Chondrocyte (in vitro differentiated cells): Measurements from ENCODE around the gene EPB41L1. TPM values are rescaled to one million over a fixed set of nuclear protein-coding genes. Genes with fewer than 3 reads are reported as not detected.

Experiments used
- DNase-seq: peaks from one replicate; pipeline ENCODE4 v3.0.0; 2021; ENCODE audit warnings: mixed read lengths, low spot score
- H3K27ac Mint-ChIP-seq: one replicate; pipeline ENCODE4 v1.8.0; 2021; ENCODE audit warnings: mild to moderate bottlenecking, moderate library complexity, mixed read lengths; ENCODE audit not compliant: unreplicated experiment
- H3K27me3 Mint-ChIP-seq: 2 replicates; pipeline ENCODE4 v1.8.0; 2021; ENCODE audit warnings: low read depth, mixed read lengths
- H3K36me3 Mint-ChIP-seq: 2 replicates; pipeline ENCODE4 v1.8.0; 2021; ENCODE audit warnings: low read depth, mixed read lengths
- H3K4me1 Mint-ChIP-seq: 2 replicates; pipeline ENCODE4 v1.8.0; 2021; ENCODE audit warnings: low read depth, mild to moderate bottlenecking, mixed read lengths
- H3K4me3 Mint-ChIP-seq: one replicate; pipeline ENCODE4 v1.8.0; 2021; ENCODE audit warnings: mild to moderate bottlenecking, moderate library complexity, mixed read lengths; ENCODE audit not compliant: unreplicated experiment
- H3K9me3 Mint-ChIP-seq: 2 replicates; pipeline ENCODE4 v1.8.0; 2021; ENCODE audit warnings: low read depth, mixed read lengths
- total RNA-seq: library from RNA; stranded (reverse); gene quantifications from 3 replicates; pipeline ENCODE4 v1.2.1, GENCODE V29; 2021
- TF ChIP-seq, protein P1 (sequence below): fragments of 200-600 bp; sonication (generic); IDR thresholded peaks from 2 replicates; pipeline ENCODE4 v1.5.0; 2021; ENCODE audit warnings: antibody characterized with exemption, mild to moderate bottlenecking, moderate library complexity

EPB41L1 gene
- total RNA-seq, 1 donor from 2014 or later, result 42.1 TPM

DNA sequence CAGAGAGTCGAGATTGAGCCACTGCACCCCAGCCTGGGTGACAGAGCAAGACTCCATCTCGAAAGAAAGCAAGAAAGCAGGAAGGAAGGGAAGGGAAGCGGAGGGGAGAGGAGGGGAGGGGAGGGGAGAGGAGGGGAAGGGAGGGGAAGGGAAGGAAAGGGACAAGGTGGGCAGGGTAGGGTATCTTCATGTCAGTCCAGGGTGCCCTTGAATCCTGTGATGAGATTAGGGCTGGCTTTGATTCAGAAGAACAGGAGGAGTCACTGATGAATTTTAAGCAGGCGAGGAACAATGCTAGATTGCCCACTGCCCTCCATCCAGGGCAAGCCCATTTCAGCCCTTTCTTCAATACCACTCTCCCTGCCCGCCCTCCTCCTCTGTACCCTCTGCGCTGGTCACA is 35.0 kb upstream of the EPB41L1 start:
- no peak overlapping the region for H3K27ac Mint-ChIP-seq
- peaks cover 17% of the 10 kb centered on the region for H3K4me1 Mint-ChIP-seq
- no peak overlapping the region for H3K4me3 Mint-ChIP-seq
- no peaks in the 10 kb centered on the region for H3K27me3 Mint-ChIP-seq
- H3K9me3 Mint-ChIP-seq, result no peaks in the 10 kb centered on the region
- no peaks in the 10 kb centered on the region for H3K36me3 Mint-ChIP-seq
- TF ChIP-seq, protein P1, sequence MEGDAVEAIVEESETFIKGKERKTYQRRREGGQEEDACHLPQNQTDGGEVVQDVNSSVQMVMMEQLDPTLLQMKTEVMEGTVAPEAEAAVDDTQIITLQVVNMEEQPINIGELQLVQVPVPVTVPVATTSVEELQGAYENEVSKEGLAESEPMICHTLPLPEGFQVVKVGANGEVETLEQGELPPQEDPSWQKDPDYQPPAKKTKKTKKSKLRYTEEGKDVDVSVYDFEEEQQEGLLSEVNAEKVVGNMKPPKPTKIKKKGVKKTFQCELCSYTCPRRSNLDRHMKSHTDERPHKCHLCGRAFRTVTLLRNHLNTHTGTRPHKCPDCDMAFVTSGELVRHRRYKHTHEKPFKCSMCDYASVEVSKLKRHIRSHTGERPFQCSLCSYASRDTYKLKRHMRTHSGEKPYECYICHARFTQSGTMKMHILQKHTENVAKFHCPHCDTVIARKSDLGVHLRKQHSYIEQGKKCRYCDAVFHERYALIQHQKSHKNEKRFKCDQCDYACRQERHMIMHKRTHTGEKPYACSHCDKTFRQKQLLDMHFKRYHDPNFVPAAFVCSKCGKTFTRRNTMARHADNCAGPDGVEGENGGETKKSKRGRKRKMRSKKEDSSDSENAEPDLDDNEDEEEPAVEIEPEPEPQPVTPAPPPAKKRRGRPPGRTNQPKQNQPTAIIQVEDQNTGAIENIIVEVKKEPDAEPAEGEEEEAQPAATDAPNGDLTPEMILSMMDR, result no peak
- no peak for DNase-seq

DNA sequence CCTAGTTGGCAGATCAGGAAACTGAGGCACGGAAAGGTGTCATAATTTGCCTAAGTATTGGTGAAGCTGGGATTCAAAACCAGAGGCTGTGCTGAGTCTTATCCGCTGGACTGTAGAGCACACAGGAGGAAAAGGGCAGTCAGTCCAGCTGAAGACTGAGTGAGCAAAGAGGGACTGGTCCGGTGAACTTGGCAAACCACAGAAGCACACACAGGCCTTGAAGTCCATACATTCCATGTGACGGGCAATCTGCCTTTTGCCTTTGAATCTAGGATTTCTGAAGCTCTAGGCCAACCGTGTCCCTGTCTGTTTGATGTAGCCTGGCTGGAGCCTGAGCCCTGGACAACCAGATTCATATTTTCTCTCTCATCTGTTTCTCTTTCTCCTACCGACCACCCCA is 34.3 kb upstream of the EPB41L1 start:
- no peaks in the 10 kb centered on the region for H3K27me3 Mint-ChIP-seq
- TF ChIP-seq, protein P1, result no peak
- no peaks in the 10 kb centered on the region for H3K9me3 Mint-ChIP-seq
- no peak for DNase-seq
- H3K36me3 Mint-ChIP-seq, result no peaks in the 10 kb centered on the region
- no peak overlapping the region for H3K4me3 Mint-ChIP-seq
- peaks cover 17% of the 10 kb centered on the region for H3K4me1 Mint-ChIP-seq
- no peak overlapping the region for H3K27ac Mint-ChIP-seq

GRCh38 chr20:36120991-36121390 is 33.5 kb upstream of the EPB41L1 start:
- Mint-ChIP-seq H3K27me3 (no peaks in the 10 kb centered on the region), H3K36me3 (no peaks in the 10 kb centered on the region), H3K27ac (no peak overlapping the region), H3K4me3 (no peak overlapping the region), H3K9me3 (no peaks in the 10 kb centered on the region), H3K4me1 (peaks cover 15% of the 10 kb centered on the region)
- no peak for DNase-seq
- TF ChIP-seq, protein P1, result no peak

DNA sequence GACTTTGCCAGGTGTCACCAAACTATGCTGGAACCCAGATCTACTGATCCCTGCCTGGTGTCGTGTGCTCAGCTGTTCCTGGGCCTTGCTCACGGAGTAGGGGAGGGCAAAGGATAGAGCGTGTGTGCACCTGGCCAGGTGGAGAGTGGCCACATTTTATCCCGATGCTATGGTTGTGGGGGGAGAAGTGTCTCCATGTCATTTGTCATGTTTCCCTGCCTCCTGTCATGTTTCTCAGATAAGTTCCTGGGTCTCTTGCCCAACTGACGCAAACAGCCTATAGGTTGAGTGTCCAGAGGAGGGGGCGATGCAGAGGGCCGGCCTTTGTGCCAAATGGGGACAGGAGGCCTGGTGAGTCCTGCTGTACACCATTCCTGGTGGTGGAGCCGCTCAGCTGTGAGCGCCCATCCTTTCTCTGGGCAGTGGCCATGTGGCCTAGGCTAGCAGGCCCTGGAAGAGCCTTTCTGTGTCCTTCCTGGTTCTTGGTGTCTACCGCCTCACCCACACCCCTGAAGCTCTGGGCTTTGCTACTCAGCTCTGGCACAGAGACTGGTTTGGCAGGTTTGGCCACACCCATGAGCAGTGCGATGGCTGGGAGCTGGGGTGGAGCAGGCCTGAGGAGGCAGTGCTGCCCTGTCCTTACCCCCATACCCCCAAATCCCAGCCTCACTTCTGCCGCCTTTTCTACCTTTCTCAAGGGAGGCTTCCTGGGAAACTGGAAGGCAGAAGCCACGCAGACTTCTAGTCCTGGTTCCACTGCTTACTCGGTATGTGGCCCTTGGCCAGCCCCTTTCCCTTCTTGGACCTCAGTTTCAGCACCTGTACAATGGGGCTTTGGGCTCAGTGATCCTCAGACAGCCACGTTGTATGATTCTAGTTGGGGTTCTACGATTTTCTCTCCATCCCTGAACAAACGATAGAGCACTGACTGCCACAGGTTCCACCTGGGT is 32.3 kb upstream of the EPB41L1 start:
- H3K36me3 Mint-ChIP-seq, result no peaks in the 10 kb centered on the region

DNA sequence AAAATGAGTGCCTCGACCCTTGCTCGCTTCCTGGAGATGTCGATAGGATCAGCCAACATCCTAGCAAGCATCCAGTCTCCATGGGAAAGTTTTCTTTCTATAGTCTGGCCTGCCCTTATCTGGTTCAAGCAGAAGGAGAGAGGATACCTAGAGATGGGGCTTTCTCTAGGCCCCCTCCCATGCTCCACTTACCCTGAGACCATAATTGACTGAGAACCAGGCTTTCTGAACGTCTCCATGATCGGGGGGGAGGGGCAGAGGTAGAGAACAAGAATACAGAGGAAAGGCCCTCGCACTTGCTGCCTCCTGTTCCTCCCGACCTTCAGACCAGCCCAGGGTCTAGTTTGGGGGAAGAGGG is 31.6 kb upstream of the EPB41L1 start:
- H3K4me1 Mint-ChIP-seq, result peaks cover 2% of the 10 kb centered on the region
- no peak overlapping the region for H3K4me3 Mint-ChIP-seq
- no peak overlapping the region for H3K27ac Mint-ChIP-seq
- TF ChIP-seq, protein P1, result no peak
- H3K36me3 Mint-ChIP-seq, result no peaks in the 10 kb centered on the region
- H3K9me3 Mint-ChIP-seq, result no peaks in the 10 kb centered on the region
- DNase-seq, result no peak
- H3K27me3 Mint-ChIP-seq, result no peaks in the 10 kb centered on the region

More for the DNA sequence above, 32.3 kb upstream of the EPB41L1 start:
- Mint-ChIP-seq H3K27me3 (no peaks in the 10 kb centered on the region), H3K4me3 (no peak overlapping the region), H3K27ac (no peak overlapping the region), H3K9me3 (no peaks in the 10 kb centered on the region), H3K4me1 (peaks cover 5% of the 10 kb centered on the region)
- TF ChIP-seq, protein P1, result no peak
- no peak for DNase-seq
